ENCODE measurements around the gene SNAPC3.
"Not testable (repeated sequence)": the region's sequence is repeated elsewhere in the genome, so short reads cannot be mapped to it uniquely, and the experiment has no call there.

The SNAPC3 gene

GRCh38 chr9:15421990-15422371, 695 bp upstream of the SNAPC3 start:
- no peak for DNase-seq (ENCODE audit: low read depth in 2 of 2, low spot score in 1 of 2)

GRCh38 chr9:15423231-15423985, 732 bp downstream of the SNAPC3 start:
- DNase-seq (ENCODE audit: low read depth in 2 of 2, low spot score in 1 of 2) = no peak

GRCh38 chr9:15426019-15426418, 3.3 kb downstream of the SNAPC3 start:
- DNase-seq (ENCODE audit: low read depth in 2 of 2, low spot score in 1 of 2) = no peak

GRCh38 chr9:15427702-15428101, 5.0 kb downstream of the SNAPC3 start:
- not testable (repeated sequence) for DNase-seq (ENCODE audit: low read depth in 2 of 2, low spot score in 1 of 2)

- DNase-seq (ENCODE audit: low read depth in 2 of 2, low spot score in 1 of 2) = no peak
These were observed 8.5 kb downstream of the SNAPC3 start for GRCh38 chr9:15430920-15431844.

GRCh38 chr9:15433191-15433590, 10.5 kb downstream of the SNAPC3 start:
- DNase-seq (ENCODE audit: low read depth in 2 of 2, low spot score in 1 of 2) = no peak

GRCh38 chr9:15433661-15434060, 11.0 kb downstream of the SNAPC3 start:
- no peak for DNase-seq (ENCODE audit: low read depth in 2 of 2, low spot score in 1 of 2)

- DNase-seq (ENCODE audit: low read depth in 2 of 2, low spot score in 1 of 2) = no peak
These were observed 16.2 kb downstream of the SNAPC3 start for GRCh38 chr9:15438891-15439290.

- not testable (repeated sequence) for DNase-seq (ENCODE audit: low read depth in 2 of 2, low spot score in 1 of 2)
These were observed 19.2 kb downstream of the SNAPC3 start for GRCh38 chr9:15441841-15442240.

- not testable (repeated sequence) for DNase-seq (ENCODE audit: low read depth in 2 of 2, low spot score in 1 of 2)
These were observed 19.6 kb downstream of the SNAPC3 start for GRCh38 chr9:15442264-15442663.

GRCh38 chr9:15444141-15444540, 21.5 kb downstream of the SNAPC3 start:
- no peak for DNase-seq (ENCODE audit: low read depth in 2 of 2, low spot score in 1 of 2)

- no peak for DNase-seq (ENCODE audit: low read depth in 2 of 2, low spot score in 1 of 2)
These were observed 31.3 kb downstream of the SNAPC3 start for GRCh38 chr9:15453956-15454355.

GRCh38 chr9:15461056-15461455, 38.4 kb downstream of the SNAPC3 start:
- DNase-seq (ENCODE audit: low read depth in 2 of 2, low spot score in 1 of 2) = no peak

- DNase-seq (ENCODE audit: low read depth in 2 of 2, low spot score in 1 of 2) = no peak
These were observed 38.9 kb downstream of the SNAPC3 start for GRCh38 chr9:15461601-15462000.

GRCh38 chr9:15468145-15468544, 45.5 kb downstream of the SNAPC3 start:
- DNase-seq (ENCODE audit: low read depth in 2 of 2, low spot score in 1 of 2) = no peak

GRCh38 chr9:15469406-15469805, 46.7 kb downstream of the SNAPC3 start:
- no peak for DNase-seq (ENCODE audit: low read depth in 2 of 2, low spot score in 1 of 2)

- DNase-seq (ENCODE audit: low read depth in 2 of 2, low spot score in 1 of 2) = no peak
These were observed 47.2 kb downstream of the SNAPC3 start for GRCh38 chr9:15469862-15470261.

- no peak for DNase-seq (ENCODE audit: low read depth in 2 of 2, low spot score in 1 of 2)
These were observed 53.4 kb downstream of the SNAPC3 start for GRCh38 chr9:15475923-15476536.

- DNase-seq (ENCODE audit: low read depth in 2 of 2, low spot score in 1 of 2) = no peak
These were observed 57.4 kb downstream of the SNAPC3 start for GRCh38 chr9:15480028-15480427.

- DNase-seq (ENCODE audit: low read depth in 2 of 2, low spot score in 1 of 2) = no peak
These were observed 59.5 kb downstream of the SNAPC3 start for GRCh38 chr9:15482146-15482545.

GRCh38 chr9:15484802-15485201, 62.1 kb downstream of the SNAPC3 start:
- no peak for DNase-seq (ENCODE audit: low read depth in 2 of 2, low spot score in 1 of 2)

Data from stimulated activated CD8-positive, alpha-beta memory T cell treated with anti-CD3 and anti-CD28 coated beads, Interleukin-4, amount 100 ng/mL, for 4 hours (primary cell).